OCI-LY7 (cell line): Measurements from ENCODE around the gene INTS2. TPM values are rescaled to one million over a fixed set of nuclear protein-coding genes. Genes with fewer than 3 reads are reported as not detected.

Source experiments
- BruUV-seq: library from RNA; stranded (reverse); fragments of 400-500 nt; replicated peaks from 2 replicates; lab custom pipeline; 2021; lab: Mats Ljungman, UMichigan
- CTCF ChIA-PET: fragments of 300-600 bp; sonication (Branson Sonifier 250); formaldehyde crosslinking; loops from one replicate; lab custom pipeline; 2022; ENCODE audit warnings: antibody characterized with exemption; ENCODE audit not compliant: unreplicated experiment; lab: Charles Lee
- POLR2A ChIA-PET: fragments of 300-600 bp; sonication (Branson Sonifier 250); formaldehyde crosslinking; loops from one replicate; lab custom pipeline; 2022; ENCODE audit warnings: antibody characterized with exemption; lab: Charles Lee
- DNase-seq: peaks from one replicate; pipeline ENCODE4 v3.0.0-alpha.2; 2015; ENCODE audit warnings: low spot score
- H2AFZ ChIP-seq: fragments of 200-600 bp; sonication (generic), shearing (Covaris generic); 2 replicates; pipeline ENCODE4 v1.6.1; 2014; ENCODE audit warnings: mild to moderate bottlenecking, antibody characterized with exemption, low read length, moderate library complexity
- H3K27ac ChIP-seq: fragments of 200-600 bp; sonication (generic); 2 replicates; pipeline ENCODE4 v1.5.1; 2014; ENCODE audit warnings: mixed run types, low read depth, mild to moderate bottlenecking, moderate library complexity, low read length, inconsistent platforms; ENCODE audit not compliant: poor library complexity, severe bottlenecking
- H3K36me3 ChIP-seq: fragments of 200-600 bp; sonication (generic); 2 replicates; pipeline ENCODE4 v1.6.1; 2014; ENCODE audit warnings: mild to moderate bottlenecking, antibody characterized with exemption, low read length, moderate library complexity, mixed read lengths; ENCODE audit not compliant: insufficient read depth
- H3K4me1 ChIP-seq: fragments of 200-600 bp; sonication (generic); 2 replicates; pipeline ENCODE4 v1.5.1; 2014; ENCODE audit warnings: mild to moderate bottlenecking, low read length; ENCODE audit not compliant: insufficient read depth, poor library complexity, severe bottlenecking
- H3K4me2 ChIP-seq: fragments of 200-600 bp; sonication (generic); 2 replicates; pipeline ENCODE4 v1.6.1; 2014; ENCODE audit warnings: mild to moderate bottlenecking, low read length
- H3K4me3 ChIP-seq: fragments of 200-600 bp; sonication (generic); 2 replicates; pipeline ENCODE4 v1.5.1; 2014; ENCODE audit warnings: mild to moderate bottlenecking, low read depth, low read length; ENCODE audit not compliant: poor library complexity, severe bottlenecking
- H3K79me2 ChIP-seq: fragments of 200-600 bp; sonication (generic); 2 replicates; pipeline ENCODE4 v1.6.1; 2016; ENCODE audit warnings: low read depth, mild to moderate bottlenecking, low read length, moderate library complexity, mixed read lengths; ENCODE audit not compliant: insufficient read depth
- H3K9me2 ChIP-seq: fragments of 200-600 bp; sonication (generic); 2 replicates; pipeline ENCODE4 v1.6.1; 2016; ENCODE audit warnings: mild to moderate bottlenecking, low read length, mixed read lengths; ENCODE audit not compliant: insufficient read depth
- H3K9me3 ChIP-seq: fragments of 200-600 bp; sonication (generic); 2 replicates; pipeline ENCODE4 v1.6.1; 2014; ENCODE audit warnings: mild to moderate bottlenecking, mixed run types, low read length, mixed read lengths
- H4K20me1 ChIP-seq: fragments of 200-600 bp; sonication (generic); 2 replicates; pipeline ENCODE4 v1.6.1; 2014; ENCODE audit warnings: mild to moderate bottlenecking, antibody characterized with exemption, low read length, moderate library complexity, mixed read lengths; ENCODE audit not compliant: insufficient read depth
- EZH2phosphoT487 ChIP-seq: fragments of 200-600 bp; sonication (generic); IDR thresholded peaks from 2 replicates; pipeline ENCODE4 v1.6.1; 2018; ENCODE audit warnings: low read depth, borderline replicate concordance, mild to moderate bottlenecking, mixed run types, antibody characterized with exemption, low read length, moderate library complexity, mixed read lengths
- intact Hi-C: fragments of 100-400 bp; cut with micrococcal nuclease; formaldehyde crosslinking; loops from one replicate; pipeline ENCODE4 v1.10.0; 2022; ENCODE audit not compliant: unreplicated experiment
- total RNA-seq, 2 experiments: library from RNA; depleted of rRNA in 1 of 2; stranded (reverse); fragments of >200 nt in 1 of 2; shearing (Covaris generic) in 1 of 2; gene quantifications; 2 replicates each; pipeline ENCODE4 v1.2.3, GENCODE V29; 2014 to 2022
- TF ChIP-seq, protein P1 (sequence below): fragments of 200-600 bp; sonication (generic); conservative IDR thresholded peaks from 2 replicates; pipeline ENCODE4 v1.5.1; 2014; ENCODE audit warnings: mild to moderate bottlenecking, antibody characterized with exemption, low read length, moderate library complexity, mixed read lengths

Gene INTS2
- total RNA-seq, 2 experiments from 2014 or later = 15.8 to 27.9 TPM

DNA sequence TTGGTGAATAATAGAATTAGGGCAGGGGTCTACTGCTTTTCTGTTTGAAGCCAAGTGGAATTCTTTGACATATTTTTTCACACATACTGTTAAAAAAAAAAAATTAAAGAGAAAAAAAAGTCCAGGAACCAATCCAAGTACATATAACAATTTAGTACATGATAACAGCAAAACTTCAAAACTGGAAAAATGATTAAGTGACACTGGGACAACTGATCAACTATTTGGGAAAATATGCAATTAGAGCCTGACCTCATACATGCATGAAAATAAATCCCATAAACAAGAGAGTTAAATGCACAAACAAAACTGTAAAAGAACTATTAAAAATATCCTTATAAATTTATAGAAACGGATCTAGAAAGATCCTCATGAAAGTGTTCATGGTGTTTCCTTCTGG, 92.2 kb downstream of the INTS2 start:
- intact Hi-C loops = no loop called here
- ChIA-PET CTCF (no interaction called here), POLR2A (no interaction called here)

DNA sequence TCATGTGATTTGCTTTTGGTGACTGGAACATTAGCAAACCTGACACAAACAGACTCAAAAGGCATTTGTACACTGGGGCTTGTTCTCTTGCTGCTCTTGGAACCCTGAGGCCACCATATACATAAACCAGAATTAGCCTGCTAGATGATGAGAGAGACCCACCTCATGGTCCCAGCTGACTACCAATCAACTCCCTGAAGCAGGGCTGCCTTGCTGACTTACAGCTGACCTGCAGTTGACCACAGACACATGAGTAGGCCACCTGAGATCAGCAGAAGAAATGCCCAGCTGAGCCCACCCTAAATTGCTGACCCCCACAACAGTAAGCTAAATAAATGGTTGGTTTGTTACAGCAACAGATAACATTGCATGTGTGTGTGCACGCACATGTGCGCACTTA, 93.2 kb downstream of the INTS2 start:
- Histone ChIP-seq H3K36me3 (peaks cover 68% of the 10 kb centered on the region), H4K20me1 (no peaks in the 10 kb centered on the region), H3K9me3 (no peaks in the 10 kb centered on the region), H3K4me1 (no peaks in the 10 kb centered on the region), H2AFZ (no peak overlapping the region), H3K4me3 (no peak overlapping the region), H3K27ac (no peak overlapping the region), H3K4me2 (no peak overlapping the region), H3K9me2 (no peaks in the 10 kb centered on the region), H3K79me2 (no peaks in the 10 kb centered on the region)
- DNase-seq = no peak
- ChIA-PET POLR2A (interaction anchor here (0.8 kb wide), 1 partner anchor 29 kb away, joined by 3 read pairs; the partner anchor contains the start of gene BRIP1), CTCF (no interaction called here)
- intact Hi-C loops = no loop called here
- no TSS peak for BruUV-seq
- TF ChIP-seq, protein P1, sequence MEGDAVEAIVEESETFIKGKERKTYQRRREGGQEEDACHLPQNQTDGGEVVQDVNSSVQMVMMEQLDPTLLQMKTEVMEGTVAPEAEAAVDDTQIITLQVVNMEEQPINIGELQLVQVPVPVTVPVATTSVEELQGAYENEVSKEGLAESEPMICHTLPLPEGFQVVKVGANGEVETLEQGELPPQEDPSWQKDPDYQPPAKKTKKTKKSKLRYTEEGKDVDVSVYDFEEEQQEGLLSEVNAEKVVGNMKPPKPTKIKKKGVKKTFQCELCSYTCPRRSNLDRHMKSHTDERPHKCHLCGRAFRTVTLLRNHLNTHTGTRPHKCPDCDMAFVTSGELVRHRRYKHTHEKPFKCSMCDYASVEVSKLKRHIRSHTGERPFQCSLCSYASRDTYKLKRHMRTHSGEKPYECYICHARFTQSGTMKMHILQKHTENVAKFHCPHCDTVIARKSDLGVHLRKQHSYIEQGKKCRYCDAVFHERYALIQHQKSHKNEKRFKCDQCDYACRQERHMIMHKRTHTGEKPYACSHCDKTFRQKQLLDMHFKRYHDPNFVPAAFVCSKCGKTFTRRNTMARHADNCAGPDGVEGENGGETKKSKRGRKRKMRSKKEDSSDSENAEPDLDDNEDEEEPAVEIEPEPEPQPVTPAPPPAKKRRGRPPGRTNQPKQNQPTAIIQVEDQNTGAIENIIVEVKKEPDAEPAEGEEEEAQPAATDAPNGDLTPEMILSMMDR = no peak
- TF ChIP-seq EZH2phosphoT487 = no peak

More for the DNA sequence above, 92.2 kb downstream of the INTS2 start:
- TF ChIP-seq, protein P1 = no peak
- TF ChIP-seq EZH2phosphoT487 = no peak
- Histone ChIP-seq H4K20me1 (no peaks in the 10 kb centered on the region), H3K27ac (no peak overlapping the region), H3K9me2 (no peaks in the 10 kb centered on the region), H2AFZ (no peak overlapping the region), H3K4me2 (no peak overlapping the region), H3K36me3 (peaks cover 68% of the 10 kb centered on the region), H3K4me1 (no peaks in the 10 kb centered on the region), H3K79me2 (no peaks in the 10 kb centered on the region), H3K4me3 (no peak overlapping the region), H3K9me3 (no peaks in the 10 kb centered on the region)
- no peak for DNase-seq
- no TSS peak for BruUV-seq

DNA sequence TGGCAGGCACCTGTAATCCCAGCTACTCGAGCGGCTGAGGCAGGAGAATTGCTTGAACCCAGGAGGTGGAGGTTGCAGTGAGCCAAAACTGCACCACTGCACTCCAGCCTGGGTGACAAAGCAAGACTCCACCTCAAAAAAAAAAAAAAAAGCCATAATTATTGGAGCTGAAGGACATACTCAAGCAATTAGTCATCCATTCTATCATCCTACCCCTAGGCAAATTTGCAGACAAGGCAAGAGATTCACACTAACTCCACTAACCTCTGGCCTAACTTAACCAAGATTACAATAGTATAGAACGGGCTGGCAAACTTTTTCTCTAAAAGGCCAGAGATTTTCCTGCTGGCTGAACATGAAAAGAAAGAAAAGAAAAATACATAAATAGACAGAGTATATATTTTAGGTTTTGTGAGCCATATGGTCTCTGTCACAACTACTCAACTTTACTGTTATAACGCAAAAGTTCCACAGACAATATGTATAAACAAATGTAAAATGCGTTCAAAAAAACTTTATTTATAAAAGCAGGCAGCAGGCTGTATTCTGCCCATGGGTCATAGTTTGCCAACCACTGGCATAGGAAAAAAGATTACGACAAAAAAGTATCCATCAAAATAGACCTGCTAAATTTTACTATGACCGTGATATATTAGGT, 94.1 kb downstream of the INTS2 start:
- Histone ChIP-seq H3K27ac (no peak overlapping the region), H2AFZ (no peak overlapping the region), H3K4me1 (no peaks in the 10 kb centered on the region), H3K79me2 (no peaks in the 10 kb centered on the region), H4K20me1 (no peaks in the 10 kb centered on the region), H3K4me2 (no peak overlapping the region), H3K9me3 (no peaks in the 10 kb centered on the region; the same call in 1 of the 2 replicates), H3K9me2 (no peaks in the 10 kb centered on the region), H3K36me3 (peaks cover 70% of the 10 kb centered on the region), H3K4me3 (no peak overlapping the region)
- POLR2A ChIA-PET = interaction anchor here (0.6 to 0.8 kb wide), 3 partner anchors 30 to 301 kb away, joined by 3 read pairs; partner anchors contain the start of gene BRIP1
- CTCF ChIA-PET = no interaction called here
- no TSS peak for BruUV-seq
- intact Hi-C loops = no loop called here
- no peak for DNase-seq
- TF ChIP-seq, protein P1 = no peak
- TF ChIP-seq EZH2phosphoT487 = no peak
